H1 (cell line): ENCODE results near the gene NGEF. TPM values are rescaled to one million over a fixed set of nuclear protein-coding genes. Genes with fewer than 3 reads are reported as not detected.

Source experiments
- CTCF ChIA-PET: fragments of 300-600 bp; sonication (Branson Sonifier 250); formaldehyde crosslinking; loops from one replicate; lab custom pipeline; 2021; ENCODE audit not compliant: partially characterized antibody; lab: Charles Lee
- POLR2A ChIA-PET: fragments of 300-600 bp; sonication (Branson Sonifier 250); formaldehyde crosslinking; loops from one replicate; lab custom pipeline; 2021; ENCODE audit warnings: inconsistent platforms; ENCODE audit not compliant: partially characterized antibody; lab: Charles Lee
- DNase-seq, 2 experiments: peaks; one replicate each; pipeline versions ENCODE4 v3.0.0 to v3.0.0-alpha.2; 2010 to 2022; ENCODE audit warnings: low spot score in 2 of 2, low read depth in 1 of 2, mixed read lengths in 1 of 2
- FAIRE-seq: peaks from 2 replicates; lab custom pipeline; 2011; peaks lifted over from hg19 to GRCh38; lab: Jason Lieb, UNC
- H2AFZ ChIP-seq: 2 replicates; pipeline ENCODE4 v1.8.1; 2012; ENCODE audit warnings: low read length, inconsistent platforms
- H2AK5ac ChIP-seq: 2 replicates; pipeline ENCODE4 v1.6.1; 2013; ENCODE audit warnings: low read depth, low read length
- H2BK120ac ChIP-seq: replicated peaks from 2 replicates; pipeline ENCODE3; 2013; ENCODE audit warnings: low read depth, low read length, inconsistent platforms
- H2BK12ac ChIP-seq: 2 replicates; pipeline ENCODE4 v1.6.1; 2013; ENCODE audit warnings: low read depth, low read length
- H2BK15ac ChIP-seq: 2 replicates; pipeline ENCODE4 v1.6.1; 2013; ENCODE audit warnings: low read length
- H2BK20ac ChIP-seq: 2 replicates; pipeline ENCODE4 v1.6.1; 2013; ENCODE audit warnings: low read length
- H2BK5ac ChIP-seq: 2 replicates; pipeline ENCODE4 v1.6.1; 2013; ENCODE audit warnings: low read depth, low read length
- H3K14ac ChIP-seq: 2 replicates; pipeline ENCODE4 v1.6.1; 2013; ENCODE audit warnings: inconsistent platforms; ENCODE audit not compliant: insufficient read length
- H3K18ac ChIP-seq: 2 replicates; pipeline ENCODE4 v1.6.1; 2013; ENCODE audit warnings: low read length; ENCODE audit errors: extremely low read depth
- H3K23ac ChIP-seq: 2 replicates; pipeline ENCODE4 v1.6.1; 2013; ENCODE audit warnings: inconsistent platforms; ENCODE audit not compliant: insufficient read length
- H3K23me2 ChIP-seq: 2 replicates; pipeline ENCODE4 v1.6.1; 2013; ENCODE audit warnings: low read depth, low read length
- H3K27ac ChIP-seq: 2 replicates; pipeline ENCODE4 v1.6.1; 2011; ENCODE audit warnings: low read depth, low read length, inconsistent platforms
- H3K27me3 ChIP-seq, 4 experiments: replicated peaks in 1 of 4; 1 replicate in 1 of 4; 2 replicates in 3 of 4; pipeline versions ENCODE4 v1.6.1 to v1.8.1; 2011 to 2013; ENCODE audit warnings: low read length in 3 of 4, mild to moderate bottlenecking in 3 of 4, inconsistent platforms in 2 of 4, mixed read lengths in 2 of 4, moderate library complexity in 1 of 4; ENCODE audit not compliant: control insufficient read depth in 3 of 4, insufficient read depth in 3 of 4; ENCODE audit errors: extremely low read depth in 1 of 4
- H3K36me3 ChIP-seq, 4 experiments: 2 replicates each; pipeline versions ENCODE4 v1.6.1 to v1.8.1; 2011 to 2013; ENCODE audit warnings: mild to moderate bottlenecking in 4 of 4, low read length in 3 of 4, moderate library complexity in 2 of 4, control low read depth in 1 of 4, inconsistent platforms in 1 of 4; ENCODE audit not compliant: insufficient read depth in 4 of 4, control insufficient read depth in 2 of 4
- H3K4ac ChIP-seq: replicated peaks from 2 replicates; pipeline ENCODE3; 2013; ENCODE audit warnings: low read length, low read depth, mixed read lengths, inconsistent platforms; ENCODE audit not compliant: insufficient read length
- H3K4me1 ChIP-seq, 4 experiments: replicated peaks in 1 of 4; 1 replicate in 1 of 4; 2 replicates in 3 of 4; pipeline versions ENCODE4 v1.6.1 to v1.8.1; 2011 to 2013; ENCODE audit warnings: low read length in 3 of 4, inconsistent platforms in 2 of 4, mixed read lengths in 1 of 4; ENCODE audit not compliant: insufficient read depth in 4 of 4, control insufficient read depth in 3 of 4
- H3K4me2 ChIP-seq, 2 experiments: 2 replicates each; pipeline versions ENCODE4 v1.6.1 to v1.8.1; 2011 to 2013; ENCODE audit warnings: low read depth in 2 of 2, low read length in 2 of 2, control low read depth in 1 of 2, inconsistent platforms in 1 of 2, mild to moderate bottlenecking in 1 of 2; ENCODE audit not compliant: insufficient read depth in 1 of 2
- H3K4me3 ChIP-seq, 4 experiments: fragments of 200-600, 300-600 bp in 1 of 4; sonication (generic), shearing (Covaris generic), sonication (Bioruptor Twin) in 1 of 4; 2 replicates each; pipeline versions ENCODE4 v1.5.1 to v1.8.1; 2011 to 2016; ENCODE audit warnings: low read length in 4 of 4, low read depth in 3 of 4, control low read depth in 2 of 4, inconsistent platforms in 2 of 4, mild to moderate bottlenecking in 2 of 4, mixed read lengths in 1 of 4, moderate library complexity in 1 of 4; ENCODE audit not compliant: insufficient read depth in 2 of 4; ENCODE audit errors: extremely low read depth in 1 of 4
- H3K56ac ChIP-seq: replicated peaks from 2 replicates; pipeline ENCODE3; 2013; ENCODE audit warnings: low read depth, mild to moderate bottlenecking, mixed read lengths, low read length, inconsistent platforms; ENCODE audit not compliant: insufficient read length
- H3K79me1 ChIP-seq: 2 replicates; pipeline ENCODE4 v1.6.1; 2013; ENCODE audit warnings: low read depth, low read length, control low read depth
- H3K79me2 ChIP-seq, 2 experiments: 2 replicates each; pipeline versions ENCODE4 v1.6.1 to v1.8.1; 2012 to 2013; ENCODE audit warnings: low read length in 2 of 2, mild to moderate bottlenecking in 2 of 2, inconsistent platforms in 1 of 2; ENCODE audit not compliant: insufficient read depth in 2 of 2, control insufficient read depth in 1 of 2
- H3K9ac ChIP-seq, 4 experiments: replicated peaks in 1 of 4; 1 replicate in 1 of 4; 2 replicates in 3 of 4; pipeline versions ENCODE4 v1.6.1 to v1.8.1; 2011 to 2013; ENCODE audit warnings: low read depth in 3 of 4, low read length in 3 of 4, control low read depth in 2 of 4, mild to moderate bottlenecking in 2 of 4, moderate library complexity in 2 of 4, inconsistent platforms in 1 of 4; ENCODE audit errors: extremely low read depth in 1 of 4
- H3K9me3 ChIP-seq, 2 experiments: 2 replicates each; pipeline versions ENCODE4 v1.6.1 to v1.8.1; 2012 to 2013; ENCODE audit warnings: mild to moderate bottlenecking in 2 of 2, moderate library complexity in 2 of 2, control low read depth in 1 of 2, inconsistent platforms in 1 of 2, low read depth in 1 of 2, low read length in 1 of 2, mixed read lengths in 1 of 2; ENCODE audit not compliant: insufficient read depth in 2 of 2
- H4K20me1 ChIP-seq, 2 experiments: replicated peaks in 1 of 2; 2 replicates each; pipeline versions ENCODE3 to v1.8.1; 2011 to 2013; ENCODE audit warnings: inconsistent platforms in 2 of 2, low read length in 2 of 2, mild to moderate bottlenecking in 1 of 2; ENCODE audit not compliant: insufficient read depth in 2 of 2, control insufficient read depth in 1 of 2
- H4K5ac ChIP-seq: 2 replicates; pipeline ENCODE4 v1.6.1; 2013; ENCODE audit warnings: low read length, low read depth, mixed read lengths, inconsistent platforms; ENCODE audit not compliant: insufficient read length
- H4K8ac ChIP-seq: 2 replicates; pipeline ENCODE4 v1.8.0; 2013; ENCODE audit warnings: mild to moderate bottlenecking, moderate library complexity, low read length, inconsistent platforms; ENCODE audit not compliant: insufficient read depth; ENCODE audit errors: extremely low read depth
- H4K91ac ChIP-seq: replicated peaks from 2 replicates; pipeline ENCODE3; 2013; ENCODE audit warnings: low read length, mixed read lengths, inconsistent platforms; ENCODE audit not compliant: insufficient read length
- BRCA1 ChIP-seq: IDR thresholded peaks from 2 replicates; pipeline ENCODE4 v1.6.1; 2012; ENCODE audit warnings: low read depth, low read length, improper control_type of control experiment
- EZH2 ChIP-seq: fragments of 200-600 bp; sonication (generic); IDR thresholded peaks from 2 replicates; pipeline ENCODE4 v1.7.1; 2012; ENCODE audit warnings: low read depth, mild to moderate bottlenecking, moderate library complexity, low read length, inconsistent platforms; ENCODE audit not compliant: severe bottlenecking
- SP1 ChIP-seq: IDR thresholded peaks from 2 replicates; pipeline ENCODE4 v1.6.1; 2011; ENCODE audit warnings: low read depth, low read length
- WGBS, 2 experiments: shearing (Covaris generic) in 1 of 2; methylation state at CpG; one replicate each; pipeline versions ENCODE4 v1.1.6 to v1.1.7; 2013 to 2015; ENCODE audit warnings: low lambda C conversion rate in 2 of 2, mixed read lengths in 2 of 2, inconsistent platforms in 1 of 2, low coverage in 1 of 2, missing lambda C conversion rate in 1 of 2; ENCODE audit not compliant: insufficient replicate concordance in 2 of 2, insufficient coverage in 1 of 2, insufficient read length in 1 of 2; ENCODE audit errors: extremely low coverage in 1 of 2, missing lambda C conversion rate in 1 of 2; 5-methylcytosine and 5-hydroxymethylcytosine counted together
- polyA plus RNA-seq, 7 experiments: library from polyadenylated mRNA; depleted of rRNA in 3 of 7; stranded (reverse) in 5 of 7; unstranded in 2 of 7; fragments of >200 nt in 5 of 7; fragments of 200-250 nt in 2 of 7; gene quantifications; 1 replicate in 5 of 7; 2 replicates in 1 of 7; 4 replicates in 1 of 7; pipeline versions ENCODE4 v1.2.1 to v1.2.3, GENCODE V29; 2011 to 2013; ENCODE audit warnings: missing spikeins in 2 of 7, mixed read lengths in 2 of 7
- total RNA-seq: library from RNA; stranded (reverse); fragmentation: NEBNext Ultra II Directional; extraction: Animal tissue kit (Norgen Biotek cat#: 25700); gene quantifications from 2 replicates; pipeline ENCODE4 v1.2.1, GENCODE V29; 2021
- TF ChIP-seq, protein P1 (sequence below): IDR thresholded peaks from 2 replicates; pipeline ENCODE4 v1.6.1; 2012; ENCODE audit warnings: inconsistent platforms

Gene NGEF
- total and polyA plus RNA-seq, 2 of the 8 experiments (the other 6 are each of a cell fraction or from before 2014, with no cell fraction given): 2.7 to 3.2 TPM

DNA sequence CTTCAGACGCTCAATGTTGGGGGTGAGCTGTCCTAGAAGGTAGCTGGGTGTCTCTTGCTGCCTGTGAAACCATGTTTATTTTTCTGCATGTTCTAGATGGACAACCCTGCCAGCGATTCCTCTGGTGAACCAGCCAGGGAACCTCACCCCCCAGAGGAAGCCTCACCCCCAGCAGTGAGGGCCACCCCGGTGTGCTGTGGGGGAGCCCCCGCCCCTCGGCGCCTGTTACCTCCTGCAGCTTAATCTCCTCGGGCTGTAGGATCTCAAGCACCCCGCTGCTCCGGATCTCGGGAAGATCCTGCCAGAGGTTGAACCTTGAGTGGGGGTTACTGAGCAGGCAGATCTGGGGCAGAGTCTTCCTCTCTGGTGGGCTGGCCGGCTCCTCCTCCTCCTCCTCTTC is 93.0 kb downstream of the NGEF start:
- H2BK15ac ChIP-seq: no peak overlapping the region
- no peaks in the 10 kb centered on the region for H3K36me3 ChIP-seq
- H3K4me1 ChIP-seq: 0 out of 7 replicates have a peak, but pooled peaks cover 0 to 5% (median under 1%) of the 10 kb centered on the region in 4 experiments
- no peak overlapping the region for H3K18ac ChIP-seq
- H3K14ac ChIP-seq: no peak overlapping the region
- 0 out of 2 replicates have a peak, but pooled peaks cover 1% of the 10 kb centered on the region for H3K23me2 ChIP-seq
- DNase-seq: no peak
- no peak overlapping the region for H3K27ac ChIP-seq
- H3K79me2 ChIP-seq: no peaks in the 10 kb centered on the region
- peaks cover 0 to 3% (median 2%) of the 10 kb centered on the region in 4 experiments; a peak in 4 of 7 replicates for H3K27me3 ChIP-seq
- WGBS, 2 experiments: 73% methylated on average over 9 of the region's 11 CpGs; no CpG with 5 or more reads in 1 of the 2 experiments
- H2AK5ac ChIP-seq: no peak overlapping the region
- no peak for FAIRE-seq
- H2BK20ac ChIP-seq: no peak overlapping the region
- H3K56ac ChIP-seq: no peak overlapping the region
- no peak overlapping the region for H2BK120ac ChIP-seq
- no peak overlapping the region for H4K5ac ChIP-seq
- H2BK12ac ChIP-seq: no peak overlapping the region
- no peak for TF ChIP-seq SP1
- TF ChIP-seq BRCA1: no peak
- no peak for TF ChIP-seq EZH2
- TF ChIP-seq, protein P1, sequence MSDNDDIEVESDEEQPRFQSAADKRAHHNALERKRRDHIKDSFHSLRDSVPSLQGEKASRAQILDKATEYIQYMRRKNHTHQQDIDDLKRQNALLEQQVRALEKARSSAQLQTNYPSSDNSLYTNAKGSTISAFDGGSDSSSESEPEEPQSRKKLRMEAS: no peak
- no peak overlapping the region for H4K8ac ChIP-seq
- H2BK5ac ChIP-seq: no peak overlapping the region
- H3K9me3 ChIP-seq: no peaks in the 10 kb centered on the region
- H3K4me3 ChIP-seq: no peak overlapping the region
- no peak overlapping the region for H3K4me2 ChIP-seq
- H3K4ac ChIP-seq: no peak overlapping the region
- H3K9ac ChIP-seq: no peak overlapping the region
- H4K20me1 ChIP-seq: no peaks in the 10 kb centered on the region
- H4K91ac ChIP-seq: no peak overlapping the region
- H2AFZ ChIP-seq: no peak overlapping the region
- CTCF ChIA-PET: interaction anchor here (0.6 to 1.1 kb wide), 2 partner anchors 26 to 52 kb away, joined by 3 read pairs; no protein-coding TSS in a partner anchor
- H3K79me1 ChIP-seq: no peaks in the 10 kb centered on the region
- H3K23ac ChIP-seq: no peak overlapping the region
- POLR2A ChIA-PET: no interaction called here
